Astrocyte of the spinal cord (primary cell): ENCODE results near the gene ANK3.

Source experiments
- DNase-seq: peaks from one replicate; pipeline ENCODE4 v3.0.0; 2011; ENCODE audit warnings: low read depth, low spot score
- H3K4me3 ChIP-seq: 2 replicates; pipeline ENCODE4 v1.5.1; 2011; ENCODE audit warnings: low read depth, mild to moderate bottlenecking, low read length, moderate library complexity
- CTCF ChIP-seq: IDR thresholded peaks from 2 replicates; pipeline ENCODE4 v1.5.1; 2012; ENCODE audit warnings: low read depth, mild to moderate bottlenecking, low read length, inconsistent platforms
- in situ Hi-C: cut with HindIII; loops from 2 replicates; pipeline ENCODE4 v1.10.0; 2017; ENCODE audit warnings: low sequenced_read_pairs

Gene ANK3

GRCh38 chr10:60122190-60122589, 267.5 kb downstream of the ANK3 start:
- DNase-seq = no peak
- no peak for TF ChIP-seq CTCF
- in situ Hi-C loops = no loop called here
- no peak overlapping the region for H3K4me3 ChIP-seq

GRCh38 chr10:60114765-60115586, 274.7 kb downstream of the ANK3 start:
- in situ Hi-C loops = no loop called here
- no peak overlapping the region for H3K4me3 ChIP-seq
- TF ChIP-seq CTCF = peak; percentile 63
- peak; percentile 81 for DNase-seq

- H3K4me3 ChIP-seq = no peak overlapping the region
- DNase-seq = no peak
- no peak for TF ChIP-seq CTCF
- in situ Hi-C loops = no loop called here
Measured at GRCh38 chr10:60110739-60111138, 278.9 kb downstream of the ANK3 start.

- no peak for DNase-seq
- TF ChIP-seq CTCF = no peak
- H3K4me3 ChIP-seq = no peak overlapping the region
- in situ Hi-C loops = no loop called here
Measured at GRCh38 chr10:60107308-60107976, 282.2 kb downstream of the ANK3 start.

- in situ Hi-C loops = no loop called here
- no peak overlapping the region for H3K4me3 ChIP-seq
- TF ChIP-seq CTCF = no peak
- no peak for DNase-seq
Measured at GRCh38 chr10:60105295-60105695, 284.4 kb downstream of the ANK3 start.

- no peak overlapping the region for H3K4me3 ChIP-seq
- TF ChIP-seq CTCF = no peak
- no peak for DNase-seq
- in situ Hi-C loops = no loop called here
Measured at GRCh38 chr10:60101821-60102220, 287.9 kb downstream of the ANK3 start.
